ENCODE results near the gene EIF4E1B.

GRCh38 chr5:176624142-176624541, 6.3 kb upstream of the EIF4E1B start:
- TF ChIP-seq TCF4 (CRISPR knock-in tag; IDR thresholded peaks at IDR 0.05; ENCODE audit: borderline replicate concordance) (no peak), ZNF565 (CRISPR knock-in tag; conservative IDR thresholded peaks at IDR 0.05; ENCODE audit: low read depth) (no peak), CSDC2 (CRISPR knock-in tag; IDR thresholded peaks at IDR 0.05) (no peak), CSRNP3 (CRISPR knock-in tag; IDR thresholded peaks at IDR 0.05) (no peak), PATZ1 (CRISPR knock-in tag; IDR thresholded peaks at IDR 0.05; ENCODE audit: borderline replicate concordance) (no peak), RARB (CRISPR knock-in tag; IDR thresholded peaks at IDR 0.05) (no peak), ZFP3 (CRISPR knock-in tag; IDR thresholded peaks at IDR 0.05) (no peak), TOX (CRISPR knock-in tag; IDR thresholded peaks at IDR 0.05; ENCODE audit: borderline replicate concordance) (no peak), OSR1 (CRISPR knock-in tag; IDR thresholded peaks at IDR 0.05) (no peak), ARNTL (CRISPR knock-in tag; IDR thresholded peaks at IDR 0.05; ENCODE audit: borderline replicate concordance, low read depth) (no peak), GLIS3 (CRISPR knock-in tag; IDR thresholded peaks at IDR 0.05) (no peak)
